Neural progenitor cell (in vitro differentiated cells): ENCODE measurements around the gene LYAR.

Experiments used
- CTCF ChIP-seq: fragments of 200-600 bp; sonication (generic); IDR thresholded peaks from 2 replicates; pipeline ENCODE4 v1.5.1; 2017; ENCODE audit warnings: antibody characterized with exemption, mild to moderate bottlenecking
- EZH2 ChIP-seq: fragments of 200-600 bp; sonication (generic); IDR thresholded peaks from 2 replicates; pipeline ENCODE4 v1.6.1; 2017; ENCODE audit warnings: antibody characterized with exemption, mild to moderate bottlenecking, moderate library complexity
- EZH2phosphoT487 ChIP-seq: fragments of 200-600 bp; sonication (generic); IDR thresholded peaks from 2 replicates; pipeline ENCODE4 v1.6.1; 2017; ENCODE audit warnings: antibody characterized with exemption

GRCh38 chr4:4267981-4268380, 22.0 kb downstream of the LYAR start:
- TF ChIP-seq EZH2phosphoT487 (no peak), CTCF (no peak), EZH2 (no peak)
